ENCODE measurements around the gene OSCP1.

DNA sequence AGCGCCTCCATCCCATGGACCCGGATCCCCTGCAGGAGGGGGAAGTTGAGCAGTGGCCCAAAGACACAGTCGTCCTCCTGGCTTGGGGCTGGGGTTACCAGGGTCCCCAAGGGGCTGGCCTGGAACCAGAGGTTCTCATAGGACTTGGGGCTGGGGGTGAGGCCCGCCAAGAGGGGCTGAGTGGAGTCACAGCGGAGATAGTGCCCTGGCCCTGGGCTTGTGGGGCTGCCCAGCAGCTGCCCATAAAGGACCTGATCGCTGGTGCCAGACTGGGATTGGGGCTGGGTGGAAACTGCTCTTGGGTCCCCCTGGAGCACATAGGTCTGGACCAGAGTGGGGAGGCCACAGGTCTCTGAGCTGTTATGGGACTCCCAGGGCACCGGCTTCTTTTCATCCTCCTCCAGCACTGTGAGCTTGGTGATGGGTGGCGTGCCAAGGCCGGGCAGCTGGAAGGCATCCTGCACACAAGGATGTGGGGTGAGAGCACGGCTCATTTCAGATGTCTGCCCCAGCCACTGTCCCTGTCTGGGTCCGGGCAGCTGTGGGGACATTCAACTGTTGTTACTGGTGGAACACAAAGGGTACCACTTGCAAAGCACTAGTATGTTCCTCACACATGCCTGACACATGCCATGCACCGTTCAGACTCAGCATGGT lies 16.2 kb upstream of the OSCP1 start:
- TF ChIP-seq ZNF274 (IDR thresholded peaks at IDR 0.05; ENCODE audit: low read depth, low read length), result no peak
- no peak for TF ChIP-seq YY1 (IDR thresholded peaks at IDR 0.05; ENCODE audit: insufficient read depth, insufficient read length)
- TF ChIP-seq SUZ12 (IDR thresholded peaks at IDR 0.05; ENCODE audit: extremely low read depth, insufficient read depth, insufficient read length), result no peak

Data from NT2/D1 (cell line).